Mucosa of gallbladder (tissue), 1 donor: ENCODE results near the gene RPS5. TPM values are rescaled to one million over a fixed set of nuclear protein-coding genes. Genes with fewer than 3 reads are reported as not detected.
"Not testable (repeated sequence)": the region's sequence is repeated elsewhere in the genome, so short reads cannot be mapped to it uniquely, and the experiment has no call there.

Source experiments
- DNase-seq: peaks from one replicate; pipeline ENCODE4 v3.0.0-alpha.2; 2020; ENCODE audit warnings: low spot score
- total RNA-seq: library from RNA; stranded (reverse); gene quantifications from one replicate; pipeline ENCODE4 v1.2.1, GENCODE V29; 2021
- donor health status: DM: no; HTN: no; CAD: no.

Gene RPS5
- total RNA-seq, 1 donor from 2014 or later = 614 TPM

- DNase-seq = no peak
Measured at GRCh38 chr19:58356766-58357480, 30.1 kb upstream of the RPS5 start.

- DNase-seq = no peak
Measured at GRCh38 chr19:58357481-58358145, 29.5 kb upstream of the RPS5 start.

GRCh38 chr19:58361900-58362271 lies 25.2 kb upstream of the RPS5 start:
- DNase-seq = no peak

GRCh38 chr19:58362272-58362994 lies 24.6 kb upstream of the RPS5 start, which contains the start of gene ZNF497:
ZNF497 (minus strand) TSS chr19:58362751; CDS start chr19:58357635, 5,116 bp downstream.
- DNase-seq = peak; percentile 98

GRCh38 chr19:58364146-58364545 lies 22.9 kb upstream of the RPS5 start:
- no peak for DNase-seq

GRCh38 chr19:58366585-58367430 lies 20.3 kb upstream of the RPS5 start:
- DNase-seq = no peak

GRCh38 chr19:58367698-58368454 lies 19.2 kb upstream of the RPS5 start:
- no peak for DNase-seq

- DNase-seq = no peak
Measured at GRCh38 chr19:58368561-58369360, 18.3 kb upstream of the RPS5 start.

- DNase-seq = no peak
Measured at GRCh38 chr19:58372311-58373133, 14.5 kb upstream of the RPS5 start.

GRCh38 chr19:58374200-58374599 lies 12.9 kb upstream of the RPS5 start:
- no peak for DNase-seq

GRCh38 chr19:58376724-58377123 lies 10.3 kb upstream of the RPS5 start:
- DNase-seq = not testable (repeated sequence)

GRCh38 chr19:58379246-58379645 lies 7.8 kb upstream of the RPS5 start:
- DNase-seq = no peak

GRCh38 chr19:58380037-58380661 lies 6.9 kb upstream of the RPS5 start:
- no peak for DNase-seq

GRCh38 chr19:58380662-58381459 lies 6.2 kb upstream of the RPS5 start, which contains the start of gene ZNF837:
ZNF837 (minus strand) TSS chr19:58381030; CDS start chr19:58369332, 11,698 bp downstream.
- peak; percentile 100 for DNase-seq

GRCh38 chr19:58381460-58382212 lies 5.4 kb upstream of the RPS5 start:
- DNase-seq = no peak

- DNase-seq = no peak
Measured at GRCh38 chr19:58382997-58383603, 4.0 kb upstream of the RPS5 start.
